Epithelial cell of prostate (primary cell): ENCODE results near the gene MTM1.

Experiments used
- DNase-seq: peaks from one replicate; pipeline ENCODE4 v3.0.0-alpha.2; 2011; ENCODE audit warnings: low read depth, low spot score
- H3K27ac ChIP-seq: fragments of 450-650 bp; 2 replicates; pipeline ENCODE4 v1.5.1; 2017; ENCODE audit warnings: mild to moderate bottlenecking

The MTM1 gene

GRCh38 chrX:150700107-150700506 is 131.7 kb downstream of the MTM1 start:
- H3K27ac ChIP-seq, result no peak overlapping the region

DNA sequence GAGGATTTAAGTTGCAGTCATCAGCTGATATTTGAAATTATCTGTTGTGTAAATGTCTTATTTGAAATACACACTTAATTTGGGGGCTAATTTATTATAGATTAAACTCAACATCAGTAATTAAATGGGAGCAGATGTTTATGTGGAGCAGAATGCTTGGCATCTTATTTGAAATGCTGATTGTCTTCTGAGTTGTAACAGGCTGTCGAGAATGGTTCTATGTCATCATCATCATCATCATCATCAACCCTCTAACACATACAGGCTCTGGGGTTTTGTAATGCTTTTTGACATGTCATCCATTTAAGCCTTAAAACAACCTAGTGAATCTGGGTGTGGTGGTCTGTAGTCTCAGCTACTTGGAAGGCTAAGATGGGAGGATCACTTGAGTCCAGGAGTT is 133.0 kb downstream of the MTM1 start:
- H3K27ac ChIP-seq, result no peak overlapping the region
- no peak for DNase-seq

More at GRCh38 chrX:150700107-150700506, 131.7 kb downstream of the MTM1 start:
- no peak for DNase-seq

- DNase-seq, result no peak
- H3K27ac ChIP-seq, result peak overlapping the region; percentile 43
These were observed 134.7 kb downstream of the MTM1 start for GRCh38 chrX:150702966-150703694.

DNA sequence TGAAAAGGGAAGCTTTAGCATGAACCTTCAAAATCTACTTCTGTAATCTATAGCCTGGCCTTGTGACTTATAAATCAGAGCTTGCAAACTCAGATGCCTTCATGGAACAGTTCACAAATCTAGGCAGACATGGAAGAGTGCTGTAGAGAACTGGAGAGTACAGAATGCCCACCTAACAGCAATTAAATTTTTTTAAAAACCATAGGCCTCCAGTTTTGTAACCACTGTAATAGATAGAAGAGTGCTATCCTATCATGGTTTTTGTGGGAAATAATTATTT is 135.2 kb downstream of the MTM1 start:
- H3K27ac ChIP-seq, result peak overlapping the region; percentile 43
- no peak for DNase-seq

DNA sequence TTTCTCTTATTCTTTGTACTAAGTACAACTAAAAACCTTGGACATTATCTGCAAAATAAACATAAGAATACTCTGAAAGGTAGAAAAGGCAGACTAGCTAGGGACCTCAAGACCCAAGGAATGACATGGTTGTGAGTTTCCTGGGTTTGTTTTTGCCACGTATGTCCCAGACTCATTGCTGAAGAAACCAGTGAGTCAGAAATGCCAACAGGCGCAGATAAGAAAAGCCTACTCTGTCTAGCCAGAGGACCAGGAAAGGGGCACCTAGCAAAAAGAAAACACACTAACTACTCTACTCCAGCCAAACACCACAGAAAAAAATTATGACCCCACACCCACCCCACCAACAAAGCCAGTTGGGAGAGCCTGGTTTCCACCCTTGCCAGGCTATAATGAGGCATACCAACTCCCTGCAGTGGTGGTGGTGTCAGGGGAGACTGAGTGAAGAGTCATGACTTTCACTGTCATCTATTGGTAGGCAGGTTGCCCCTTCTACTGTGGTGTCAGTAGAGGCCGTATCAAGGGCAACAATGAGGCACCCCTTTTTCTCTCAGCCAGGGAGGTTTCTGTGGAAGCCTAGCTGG is 135.7 kb downstream of the MTM1 start:
- peak; percentile 36 for DNase-seq
- H3K27ac ChIP-seq, result peak overlapping the region; percentile 43

- DNase-seq, result no peak
- H3K27ac ChIP-seq, result no peak overlapping the region
These were observed 144.2 kb downstream of the MTM1 start for GRCh38 chrX:150712619-150713018.

- H3K27ac ChIP-seq, result no peak overlapping the region
- DNase-seq, result no peak
These were observed 146.8 kb downstream of the MTM1 start for GRCh38 chrX:150715184-150715583.

GRCh38 chrX:150719621-150720020 is 151.2 kb downstream of the MTM1 start:
- DNase-seq, result no peak
- H3K27ac ChIP-seq, result no peak overlapping the region
